Measurements from ENCODE around the gene GMEB2. TPM values are rescaled to one million over a fixed set of nuclear protein-coding genes. Genes with fewer than 3 reads are reported as not detected.

GMEB2 gene
- total RNA-seq, 6 experiments from 2014 or later: 3.2 to 7.0 (median 5.1) TPM

GRCh38 chr20:63580796-63581461 is 46.0 kb downstream of the GMEB2 start:
- Histone ChIP-seq H3K27me3 (no peaks in the 10 kb centered on the region), H3K4me3 (no peak overlapping the region), H3K27ac (no peak overlapping the region), H3K9me3 (no peaks in the 10 kb centered on the region), H3K36me3 (no peaks in the 10 kb centered on the region), H3K4me1 (no peaks in the 10 kb centered on the region)
- ATAC-seq (peak; percentile 37 to 70 (median 54)), DNase-seq (peak in 1 of 3 donors; percentile 55)
- intact Hi-C loops (cut with DNase I): no loop called here
- TF ChIP-seq CTCF (IDR thresholded peaks at IDR 0.05) (peak; percentile 33 to 48 (median 40)), POLR2A (IDR thresholded peaks at IDR 0.05) (no peak)
- WGBS (ENCODE audit: insufficient coverage, low coverage, low lambda C conversion rate, missing lambda C conversion rate): no CpG with 5 or more reads among the region's 12 CpGs

- Histone ChIP-seq H3K27me3 (no peaks in the 10 kb centered on the region), H3K27ac (no peak overlapping the region), H3K36me3 (no peaks in the 10 kb centered on the region), H3K4me3 (no peak overlapping the region), H3K4me1 (no peaks in the 10 kb centered on the region), H3K9me3 (no peaks in the 10 kb centered on the region)
- no peak for DNase-seq
- no peak for ATAC-seq
- TF ChIP-seq POLR2A (IDR thresholded peaks at IDR 0.05) (no peak), CTCF (IDR thresholded peaks at IDR 0.05) (no peak)
- intact Hi-C loops (cut with DNase I): no loop called here
- WGBS (ENCODE audit: insufficient coverage, low coverage, low lambda C conversion rate, missing lambda C conversion rate): 85% methylated on average over 6 of the region's 19 CpGs
These were observed 47.7 kb downstream of the GMEB2 start for GRCh38 chr20:63579017-63579694.

- Histone ChIP-seq H3K9me3 (no peaks in the 10 kb centered on the region), H3K27me3 (no peaks in the 10 kb centered on the region), H3K4me1 (no peaks in the 10 kb centered on the region), H3K36me3 (no peaks in the 10 kb centered on the region), H3K27ac (no peak overlapping the region), H3K4me3 (no peak overlapping the region)
- WGBS (ENCODE audit: insufficient coverage, low coverage, low lambda C conversion rate, missing lambda C conversion rate): 79% methylated on average over 20 of the region's 26 CpGs
- TF ChIP-seq CTCF (IDR thresholded peaks at IDR 0.05) (no peak), POLR2A (IDR thresholded peaks at IDR 0.05) (no peak)
- no peak for DNase-seq
- intact Hi-C loops (cut with DNase I): no loop called here
- no peak for ATAC-seq
These were observed 48.5 kb downstream of the GMEB2 start for GRCh38 chr20:63578224-63579016.

- Histone ChIP-seq H3K4me1 (no peaks in the 10 kb centered on the region), H3K36me3 (no peaks in the 10 kb centered on the region), H3K27ac (no peak overlapping the region), H3K4me3 (no peak overlapping the region), H3K27me3 (no peaks in the 10 kb centered on the region), H3K9me3 (no peaks in the 10 kb centered on the region)
- DNase-seq (peak; percentile 83 to 91 (median 85)), ATAC-seq (peak; percentile 58 to 75 (median 63))
- no peak for TF ChIP-seq CTCF (IDR thresholded peaks at IDR 0.05)
- TF ChIP-seq POLR2A (IDR thresholded peaks at IDR 0.05): no peak
- intact Hi-C loops (cut with DNase I): no loop called here
- 4% methylated on average over 5 of the region's 19 CpGs for WGBS (ENCODE audit: insufficient coverage, low coverage, low lambda C conversion rate, missing lambda C conversion rate)
These were observed 49.5 kb downstream of the GMEB2 start for GRCh38 chr20:63577317-63577894.

Measured in right lobe of liver (tissue), 6 donors.